Common myeloid progenitor, CD34-positive (primary cell): ENCODE measurements around the gene EXOSC9.

Experiments
- CTCF ChIA-PET: fragments of 350-600 bp; sonication (Branson Sonifier 250); formaldehyde crosslinking; loops from one replicate; lab custom pipeline; 2021; ENCODE audit warnings: antibody characterized with exemption; lab: Charles Lee
- POLR2A ChIA-PET: fragments of 350-600 bp; sonication (Branson Sonifier 250); formaldehyde crosslinking; loops from one replicate; lab custom pipeline; 2021; ENCODE audit warnings: antibody characterized with exemption; lab: Charles Lee
- DNase-seq, 3 donors: peaks; one replicate each; pipeline versions ENCODE4 v3.0.0 to v3.0.0-alpha.2; 2013
- H3K27ac ChIP-seq, 2 experiments: 1 replicate in 1 of 2; 2 replicates in 1 of 2; pipeline ENCODE4 v1.7.0; 2013; ENCODE audit warnings: inconsistent platforms in 2 of 2, low read length in 2 of 2, mild to moderate bottlenecking in 2 of 2, low read depth in 1 of 2, moderate library complexity in 1 of 2; ENCODE audit not compliant: severe bottlenecking in 2 of 2, insufficient read depth in 1 of 2, poor library complexity in 1 of 2
- H3K27me3 ChIP-seq, 5 experiments: replicated peaks in 2 of 5; 1 replicate in 3 of 5; 2 replicates in 2 of 5; pipeline versions ENCODE4 v1.6.1 to v1.7.0; 2013; ENCODE audit warnings: low read length in 4 of 5, mild to moderate bottlenecking in 2 of 5, moderate library complexity in 2 of 5, inconsistent platforms in 1 of 5; ENCODE audit not compliant: insufficient read depth in 5 of 5, control insufficient read depth in 4 of 5
- H3K36me3 ChIP-seq, 4 experiments: 1 replicate in 2 of 4; 2 replicates in 2 of 4; pipeline versions ENCODE4 v1.6.1 to v1.7.0; 2013; ENCODE audit warnings: low read length in 3 of 4, control low read depth in 1 of 4, mild to moderate bottlenecking in 1 of 4; ENCODE audit not compliant: control insufficient read depth in 4 of 4, insufficient read depth in 4 of 4
- H3K4me1 ChIP-seq, 4 experiments: 1 replicate in 3 of 4; 2 replicates in 1 of 4; pipeline versions ENCODE4 v1.6.1 to v1.7.1; 2013; ENCODE audit warnings: low read length in 3 of 4, mild to moderate bottlenecking in 3 of 4, control low read depth in 1 of 4, inconsistent platforms in 1 of 4, moderate library complexity in 1 of 4; ENCODE audit not compliant: control insufficient read depth in 4 of 4, insufficient read depth in 4 of 4; ENCODE audit errors: control extremely low read depth in 1 of 4
- H3K4me3 ChIP-seq, 7 experiments: 1 replicate in 4 of 7; 2 replicates in 3 of 7; pipeline versions ENCODE4 v1.5.1 to v1.7.0; 2013; ENCODE audit warnings: mild to moderate bottlenecking in 7 of 7, low read length in 6 of 7, moderate library complexity in 6 of 7, inconsistent platforms in 2 of 7, low read depth in 2 of 7, control low read depth in 1 of 7; ENCODE audit not compliant: insufficient read depth in 4 of 7, control insufficient read depth in 1 of 7; ENCODE audit errors: extremely low read depth in 1 of 7
- H3K9me3 ChIP-seq, 5 experiments: 1 replicate in 4 of 5; 2 replicates in 1 of 5; pipeline versions ENCODE4 v1.6.1 to v1.7.1; 2013; ENCODE audit warnings: low read length in 4 of 5, mild to moderate bottlenecking in 2 of 5, inconsistent platforms in 1 of 5, low read depth in 1 of 5, moderate library complexity in 1 of 5; ENCODE audit not compliant: control insufficient read depth in 4 of 5, insufficient read depth in 2 of 5; ENCODE audit errors: control extremely low read depth in 1 of 5
- WGBS: methylation state at CpG from one replicate; pipeline ENCODE4 v1.1.5; 2013; ENCODE audit not compliant: insufficient coverage; 5-methylcytosine and 5-hydroxymethylcytosine counted together

Gene EXOSC9

GRCh38 chr4:121777625-121778024, 23.5 kb upstream of the EXOSC9 start:
- Histone ChIP-seq H3K4me3 (no peak overlapping the region), H3K4me1 (no peaks in the 10 kb centered on the region), H3K36me3 (no peaks in the 10 kb centered on the region), H3K27ac (no peak overlapping the region), H3K9me3 (no peaks in the 10 kb centered on the region), H3K27me3 (peaks cover 0 to 9% (median 3%) of the 10 kb centered on the region in 5 experiments)
- POLR2A ChIA-PET, result no interaction called here
- WGBS, result 56% methylated on average over 1 of the region's 3 CpGs
- no peak for DNase-seq
- CTCF ChIA-PET, result interaction anchor here (1.1 kb wide), 1 partner anchor 13 kb away, joined by 3 read pairs; the partner anchor contains the start of gene SMIM43

GRCh38 chr4:121778991-121779628, 22.0 kb upstream of the EXOSC9 start:
- CTCF ChIA-PET, result interaction anchor here (1.4 kb wide), 1 partner anchor 45 kb away, joined by 3 read pairs; no protein-coding TSS in a partner anchor

GRCh38 chr4:121783210-121783609, 17.9 kb upstream of the EXOSC9 start:
- H3K9me3 ChIP-seq, result peaks cover 0 to 4% (median 0%) of the 10 kb centered on the region in 5 experiments
- ChIA-PET CTCF (no interaction called here), POLR2A (no interaction called here)
- H3K27ac ChIP-seq, result no peak overlapping the region
- no CpG with 5 or more reads among the region's 1 CpG for WGBS
- peaks cover 0 to 7% (median 4%) of the 10 kb centered on the region in 5 experiments for H3K27me3 ChIP-seq
- no peaks in the 10 kb centered on the region for H3K4me1 ChIP-seq
- no peak for DNase-seq
- no peak overlapping the region for H3K4me3 ChIP-seq
- no peaks in the 10 kb centered on the region for H3K36me3 ChIP-seq

More at GRCh38 chr4:121778991-121779628, 22.0 kb upstream of the EXOSC9 start:
- no peaks in the 10 kb centered on the region for H3K4me1 ChIP-seq
- no CpG with 5 or more reads among the region's 8 CpGs for WGBS
- H3K27ac ChIP-seq, result no peak overlapping the region
- H3K27me3 ChIP-seq, result peaks cover 0 to 7% (median 3%) of the 10 kb centered on the region in 5 experiments
- POLR2A ChIA-PET, result no interaction called here
- no peaks in the 10 kb centered on the region for H3K9me3 ChIP-seq
- H3K36me3 ChIP-seq, result no peaks in the 10 kb centered on the region
- DNase-seq, result no peak
- no peak overlapping the region for H3K4me3 ChIP-seq

GRCh38 chr4:121784401-121784800, 16.7 kb upstream of the EXOSC9 start:
- Histone ChIP-seq H3K9me3 (peaks cover 0 to 4% (median 0%) of the 10 kb centered on the region in 5 experiments), H3K36me3 (no peaks in the 10 kb centered on the region), H3K4me1 (no peaks in the 10 kb centered on the region), H3K4me3 (no peak overlapping the region), H3K27ac (no peak overlapping the region), H3K27me3 (peaks cover 0 to 4% (median 3%) of the 10 kb centered on the region in 5 experiments)
- WGBS, result no CpG with 5 or more reads among the region's 1 CpG
- no peak for DNase-seq
- ChIA-PET CTCF (interaction anchor here (0.8 kb wide), 1 partner anchor 43 kb away, joined by 3 read pairs; no protein-coding TSS in a partner anchor), POLR2A (no interaction called here)

GRCh38 chr4:121784975-121785374, 16.1 kb upstream of the EXOSC9 start:
- Histone ChIP-seq H3K9me3 (peaks cover 0 to 4% (median 0%) of the 10 kb centered on the region in 5 experiments), H3K27me3 (peaks cover 0 to 4% (median 3%) of the 10 kb centered on the region in 5 experiments), H3K36me3 (no peaks in the 10 kb centered on the region), H3K4me3 (no peak overlapping the region), H3K4me1 (no peaks in the 10 kb centered on the region), H3K27ac (no peak overlapping the region)
- no peak for DNase-seq
- WGBS, result 91% methylated on average over 2 of the region's 2 CpGs
- ChIA-PET CTCF (interaction anchor here (0.8 kb wide), 1 partner anchor 44 kb away, joined by 3 read pairs; no protein-coding TSS in a partner anchor), POLR2A (no interaction called here)

- peaks cover 0 to 4% (median 3%) of the 10 kb centered on the region in 5 experiments for H3K27me3 ChIP-seq
- peaks cover 0 to 4% (median 0%) of the 10 kb centered on the region in 5 experiments for H3K9me3 ChIP-seq
- no peak overlapping the region for H3K4me3 ChIP-seq
- ChIA-PET CTCF (no interaction called here), POLR2A (no interaction called here)
- no peak for DNase-seq
- H3K27ac ChIP-seq, result no peak overlapping the region
- H3K36me3 ChIP-seq, result no peaks in the 10 kb centered on the region
- H3K4me1 ChIP-seq, result no peaks in the 10 kb centered on the region
- WGBS, result 100% methylated on average over 4 of the region's 4 CpGs
Observed at GRCh38 chr4:121785479-121785878, 15.6 kb upstream of the EXOSC9 start.

- H3K4me3 ChIP-seq, result no peak overlapping the region
- CTCF ChIA-PET, result no interaction called here
- peaks cover 0 to 4% (median 0%) of the 10 kb centered on the region in 5 experiments for H3K9me3 ChIP-seq
- no CpG with 5 or more reads among the region's 2 CpGs for WGBS
- POLR2A ChIA-PET, result interaction anchor here (0.6 kb wide), 1 partner anchor 10 kb away, joined by 5 read pairs; no protein-coding TSS in a partner anchor
- no peak overlapping the region for H3K27ac ChIP-seq
- H3K27me3 ChIP-seq, result peaks cover 0 to 6% (median 4%) of the 10 kb centered on the region in 5 experiments
- DNase-seq, result no peak
- H3K4me1 ChIP-seq, result no peaks in the 10 kb centered on the region
- no peaks in the 10 kb centered on the region for H3K36me3 ChIP-seq
Observed at GRCh38 chr4:121786221-121786620, 14.9 kb upstream of the EXOSC9 start.
